Measurements from ENCODE around the gene COL20A1.

DNA sequence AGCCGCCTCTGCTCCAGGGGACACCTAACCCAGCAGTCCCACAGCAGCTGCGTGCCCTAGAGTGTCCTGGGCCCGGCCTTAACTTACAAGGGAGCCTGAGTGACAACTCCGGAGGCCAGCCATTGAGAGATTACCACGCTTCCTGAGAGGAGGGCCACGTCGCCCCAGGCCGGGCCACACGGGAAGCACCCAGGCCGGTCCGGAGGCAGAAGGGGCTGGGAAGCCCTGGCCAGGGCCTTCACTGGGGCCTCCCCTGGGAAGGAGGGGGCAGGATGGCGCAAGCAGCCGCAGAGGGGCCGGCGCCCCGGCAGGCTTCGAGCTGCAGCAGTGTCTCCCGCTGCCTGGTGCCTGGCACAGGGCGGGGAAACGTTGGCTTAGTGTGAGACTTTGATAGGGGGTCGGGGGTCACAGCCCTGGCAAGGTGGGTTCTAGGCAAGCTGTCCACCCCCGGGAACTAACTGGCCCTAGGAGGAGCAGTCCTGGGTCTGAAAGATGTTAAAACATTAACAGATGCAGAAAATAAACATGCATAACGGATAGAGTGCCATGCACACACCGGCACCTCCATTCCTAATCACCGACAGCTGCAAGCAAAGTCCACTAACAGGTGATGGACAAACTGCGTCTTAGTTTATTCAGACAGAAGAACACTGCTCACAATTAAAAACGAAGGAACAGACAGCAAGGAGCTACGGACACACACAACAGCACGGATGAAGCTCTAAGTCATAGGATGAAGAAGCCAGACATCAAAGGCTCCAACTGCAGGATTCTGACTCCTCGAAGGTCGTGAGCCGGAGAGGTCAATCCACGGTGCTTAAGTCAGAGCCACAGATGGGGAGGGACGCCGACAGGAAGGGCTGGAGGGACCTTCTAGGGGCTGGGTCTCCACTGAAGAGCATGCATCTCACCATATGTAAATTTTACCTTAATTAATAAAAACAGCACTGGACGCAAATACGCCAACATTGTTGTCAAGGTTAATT, 50.8 kb downstream of the COL20A1 start:
- TF ChIP-seq POLR2A (IDR thresholded peaks at IDR 0.05) (no peak), POLR2AphosphoS5 (IDR thresholded peaks at IDR 0.05) (no peak)
- TF ChIP-seq, protein P1, sequence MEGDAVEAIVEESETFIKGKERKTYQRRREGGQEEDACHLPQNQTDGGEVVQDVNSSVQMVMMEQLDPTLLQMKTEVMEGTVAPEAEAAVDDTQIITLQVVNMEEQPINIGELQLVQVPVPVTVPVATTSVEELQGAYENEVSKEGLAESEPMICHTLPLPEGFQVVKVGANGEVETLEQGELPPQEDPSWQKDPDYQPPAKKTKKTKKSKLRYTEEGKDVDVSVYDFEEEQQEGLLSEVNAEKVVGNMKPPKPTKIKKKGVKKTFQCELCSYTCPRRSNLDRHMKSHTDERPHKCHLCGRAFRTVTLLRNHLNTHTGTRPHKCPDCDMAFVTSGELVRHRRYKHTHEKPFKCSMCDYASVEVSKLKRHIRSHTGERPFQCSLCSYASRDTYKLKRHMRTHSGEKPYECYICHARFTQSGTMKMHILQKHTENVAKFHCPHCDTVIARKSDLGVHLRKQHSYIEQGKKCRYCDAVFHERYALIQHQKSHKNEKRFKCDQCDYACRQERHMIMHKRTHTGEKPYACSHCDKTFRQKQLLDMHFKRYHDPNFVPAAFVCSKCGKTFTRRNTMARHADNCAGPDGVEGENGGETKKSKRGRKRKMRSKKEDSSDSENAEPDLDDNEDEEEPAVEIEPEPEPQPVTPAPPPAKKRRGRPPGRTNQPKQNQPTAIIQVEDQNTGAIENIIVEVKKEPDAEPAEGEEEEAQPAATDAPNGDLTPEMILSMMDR (IDR thresholded peaks at IDR 0.05): no peak

All from prostate gland (tissue), 2 donors.